T-cell (primary cell): Measurements from ENCODE around the gene PRSS38. TPM values are rescaled to one million over a fixed set of nuclear protein-coding genes. Genes with fewer than 3 reads are reported as not detected.

Source experiments
- ATAC-seq, 4 experiments: fragments of 200-7000 bp in 3 of 4; fragments of 150-1000 bp in 1 of 4; cut with Tn5 transposase; replicated peaks in 1 of 4; 1 replicate in 3 of 4; 2 replicates in 1 of 4; pipeline ENCODE4 v1.10.0; 2021; ENCODE audit warnings: moderate library complexity in 3 of 4, mild to moderate bottlenecking in 2 of 4, moderate number of reproducible peaks in 1 of 4
- CTCF ChIA-PET, 2 donors: fragments of 300-600 bp; sonication (Branson Sonifier 250); formaldehyde crosslinking; loops; one replicate each; lab custom pipeline; 2022; ENCODE audit warnings: antibody characterized with exemption in 2 of 2; lab: Charles Lee
- POLR2A ChIA-PET, 2 donors: fragments of 300-600 bp; sonication (Branson Sonifier 250); formaldehyde crosslinking; loops; one replicate each; lab custom pipeline; 2022; ENCODE audit warnings: antibody characterized with exemption in 2 of 2; lab: Charles Lee
- DNase-seq, 35 experiments: peaks; one replicate each; pipeline versions ENCODE4 v3.0.0 to v3.0.0-alpha.2; 2013 to 2023
- H3K27ac ChIP-seq: one replicate; pipeline ENCODE4 v1.5.1; 2013; ENCODE audit warnings: low read length
- H3K27me3 ChIP-seq, 2 experiments: replicated peaks in 1 of 2; 1 replicate in 1 of 2; 2 replicates in 1 of 2; pipeline versions ENCODE4 v1.6.1 to v1.7.0; 2013; ENCODE audit warnings: low read length in 1 of 2, mixed read lengths in 1 of 2; ENCODE audit not compliant: control insufficient read depth in 2 of 2, insufficient read depth in 2 of 2; ENCODE audit errors: extremely low read depth in 1 of 2
- H3K36me3 ChIP-seq, 2 donors: 1 replicate in 1 of 2; 2 replicates in 1 of 2; pipeline versions ENCODE4 v1.6.1 to v1.7.0; 2013; ENCODE audit warnings: low read length in 1 of 2; ENCODE audit not compliant: control insufficient read depth in 2 of 2, insufficient read depth in 1 of 2; ENCODE audit errors: extremely low read depth in 1 of 2
- H3K4me1 ChIP-seq, 2 experiments: 1 replicate in 1 of 2; 2 replicates in 1 of 2; pipeline versions ENCODE4 v1.6.1 to v1.7.0; 2013; ENCODE audit warnings: low read length in 2 of 2, mixed read lengths in 1 of 2; ENCODE audit not compliant: insufficient read depth in 2 of 2, control insufficient read depth in 1 of 2; ENCODE audit errors: extremely low read depth in 1 of 2
- H3K4me3 ChIP-seq, 2 donors: 1 replicate in 1 of 2; 2 replicates in 1 of 2; pipeline versions ENCODE4 v1.5.1 to v1.7.0; 2013; ENCODE audit warnings: mild to moderate bottlenecking in 2 of 2, low read length in 1 of 2, moderate library complexity in 1 of 2; ENCODE audit not compliant: control insufficient read depth in 1 of 2; ENCODE audit errors: extremely low read depth in 1 of 2
- H3K9me3 ChIP-seq: 2 replicates; pipeline ENCODE4 v1.7.0; 2013
- H3K27ac Mint-ChIP-seq, 2 donors: one replicate each; pipeline ENCODE4 v1.8.0; 2020 to 2021; ENCODE audit warnings: mild to moderate bottlenecking in 2 of 2, mixed read lengths in 2 of 2
- H3K27me3 Mint-ChIP-seq, 2 donors: one replicate each; pipeline ENCODE4 v1.8.0; 2021 to 2022; ENCODE audit warnings: mixed read lengths in 2 of 2
- H3K36me3 Mint-ChIP-seq: one replicate; pipeline ENCODE4 v1.8.0; 2021; ENCODE audit warnings: mixed read lengths
- H3K4me1 Mint-ChIP-seq, 3 donors: one replicate each; pipeline ENCODE4 v1.8.0; 2020 to 2022; ENCODE audit warnings: mixed read lengths in 3 of 3, mild to moderate bottlenecking in 1 of 3
- H3K4me3 Mint-ChIP-seq, 3 donors: one replicate each; pipeline ENCODE4 v1.8.0; 2020 to 2022; ENCODE audit warnings: mild to moderate bottlenecking in 3 of 3, mixed read lengths in 3 of 3, moderate library complexity in 3 of 3
- H3K9me3 Mint-ChIP-seq, 3 donors: one replicate each; pipeline ENCODE4 v1.8.0; 2020 to 2022; ENCODE audit warnings: mixed read lengths in 3 of 3
- WGBS: methylation state at CpG from one replicate; pipeline ENCODE4 v1.1.5; 2013; ENCODE audit warnings: missing lambda C conversion rate; ENCODE audit not compliant: insufficient coverage; 5-methylcytosine and 5-hydroxymethylcytosine counted together
- total RNA-seq, 35 experiments: library from RNA in 6 of 35; stranded (reverse) in 6 of 35; fragments of 120-200 nt in 1 of 35; gene quantifications; one replicate each; pipeline versions ENCODE4 v1.2.1 to v1.2.4 and lab custom pipeline; 2013 to 2026

PRSS38 gene
- total RNA-seq, 5 donors from 2014 or later (not counting 1 experiment from before 2014, with no cell fraction given): not detected

DNA sequence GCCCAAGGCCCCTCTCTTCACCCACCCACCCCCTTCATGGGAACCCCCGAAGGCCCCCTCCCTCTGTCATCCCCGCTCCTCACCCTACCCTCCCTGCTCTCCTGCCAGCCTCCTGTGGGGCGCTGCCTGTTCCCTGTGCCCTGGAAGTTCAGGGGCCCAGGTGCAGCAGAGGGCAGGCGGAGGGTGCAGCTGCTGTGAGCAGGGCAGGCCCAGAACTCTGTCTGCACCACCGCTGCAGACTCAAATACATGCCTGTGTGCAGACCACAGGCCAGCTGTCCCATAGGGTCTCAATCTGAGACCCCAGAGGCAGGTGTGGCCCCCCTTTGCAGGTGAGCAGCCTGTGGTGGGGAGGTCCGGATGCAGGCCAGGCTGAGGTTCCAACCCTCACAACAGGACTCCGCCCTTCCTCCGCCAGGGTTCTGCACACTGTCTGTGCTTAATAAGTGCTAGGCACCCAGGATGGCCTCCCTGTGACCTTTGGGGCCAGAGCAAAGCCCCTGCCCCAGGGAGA is 69.7 kb downstream of the PRSS38 start:
- peaks cover 0 to 6% of the 10 kb centered on the region in 2 experiments for H3K27me3 ChIP-seq
- H3K27me3 Mint-ChIP-seq: no peaks in the 10 kb centered on the region
- no peaks in the 10 kb centered on the region for H3K9me3 ChIP-seq
- no peaks in the 10 kb centered on the region for H3K36me3 Mint-ChIP-seq
- H3K4me3 ChIP-seq: peak overlapping the region; percentile 4 to 51
- H3K36me3 ChIP-seq: no peaks in the 10 kb centered on the region
- 35% methylated on average over 2 of the region's 8 CpGs for WGBS
- no peaks in the 10 kb centered on the region for H3K9me3 Mint-ChIP-seq
- H3K27ac ChIP-seq: peak overlapping the region; percentile 71
- DNase-seq: peak in 20 of 35 experiments; percentile 15 to 70 (median 31)
- CTCF ChIA-PET: no interaction called here
- ATAC-seq: peak; percentile 58 to 83 (median 74)
- peak overlapping the region; percentile 96 for H3K27ac Mint-ChIP-seq
- POLR2A ChIA-PET: no interaction called here
- H3K4me3 Mint-ChIP-seq: peak overlapping the region; percentile 66 to 80 (median 67)
- H3K4me1 ChIP-seq: peaks cover 23 to 61% of the 10 kb centered on the region in 2 experiments
- peaks cover 23 to 45% (median 29%) of the 10 kb centered on the region in 3 donors for H3K4me1 Mint-ChIP-seq

DNA sequence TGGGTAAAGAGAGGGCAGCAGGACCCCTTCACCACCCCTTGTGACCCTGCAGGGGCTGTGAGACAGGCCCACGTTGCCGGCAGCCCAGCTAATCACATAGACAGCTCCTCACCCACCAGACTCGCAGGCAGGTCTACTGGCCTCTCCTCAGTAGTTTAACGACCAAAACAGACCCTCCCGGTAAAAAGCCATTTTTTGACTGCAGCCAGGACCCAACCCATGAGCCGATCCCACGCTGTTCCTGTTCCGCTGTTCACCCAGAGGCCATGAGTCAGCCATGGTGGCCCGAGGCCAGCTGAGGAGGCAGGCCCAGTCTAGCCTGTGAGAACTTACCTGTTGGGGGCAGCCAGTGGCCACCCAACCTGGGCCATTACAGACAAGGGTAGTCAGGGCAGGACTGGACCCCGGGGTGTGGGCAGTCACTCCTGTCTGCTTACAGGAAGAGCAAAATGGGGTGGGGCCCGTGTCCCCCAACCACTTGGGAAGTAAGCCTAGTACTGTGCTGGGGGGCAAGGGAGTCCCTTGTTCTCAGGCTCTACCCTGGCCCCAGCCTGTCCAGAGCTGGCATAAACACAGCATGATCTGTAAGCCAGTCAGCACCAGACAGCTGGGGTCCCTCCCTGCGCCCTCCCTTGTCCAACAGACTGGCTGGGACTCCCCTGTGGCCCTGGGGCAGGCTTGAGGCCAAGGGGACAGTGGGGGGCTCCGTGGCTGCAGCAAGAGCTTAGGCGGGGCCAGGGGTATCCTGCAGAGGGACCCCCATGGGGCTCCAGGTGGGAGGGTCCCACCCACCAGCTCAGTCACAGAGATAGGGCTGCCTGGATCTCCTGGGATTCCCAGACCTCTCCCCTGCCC is 70.4 kb downstream of the PRSS38 start:
- Mint-ChIP-seq H3K9me3 (no peaks in the 10 kb centered on the region), H3K27me3 (no peaks in the 10 kb centered on the region), H3K4me3 (peak overlapping the region; percentile 66 to 80 (median 67)), H3K27ac (peak overlapping the region; percentile 96), H3K36me3 (no peaks in the 10 kb centered on the region), H3K4me1 (peaks cover 27 to 45% (median 30%) of the 10 kb centered on the region in 3 donors)
- Histone ChIP-seq H3K36me3 (no peaks in the 10 kb centered on the region), H3K4me1 (peaks cover 23 to 61% of the 10 kb centered on the region in 2 experiments), H3K4me3 (peak overlapping the region; percentile 4 to 51), H3K27ac (peak overlapping the region; percentile 71), H3K9me3 (no peaks in the 10 kb centered on the region), H3K27me3 (peaks cover 0 to 6% of the 10 kb centered on the region in 2 experiments)
- DNase-seq (peak in 5 of 35 experiments; percentile 0 to 29 (median 9)), ATAC-seq (peak in 3 of 4 experiments; percentile 1 to 27 (median 5))
- ChIA-PET POLR2A (no interaction called here), CTCF (interaction anchor here in 1 of 2 donors (0.5 kb wide), 1 partner anchor 16 kb away, joined by 3 read pairs; no protein-coding TSS in a partner anchor)
- 56% methylated on average over 13 of the region's 14 CpGs for WGBS

DNA sequence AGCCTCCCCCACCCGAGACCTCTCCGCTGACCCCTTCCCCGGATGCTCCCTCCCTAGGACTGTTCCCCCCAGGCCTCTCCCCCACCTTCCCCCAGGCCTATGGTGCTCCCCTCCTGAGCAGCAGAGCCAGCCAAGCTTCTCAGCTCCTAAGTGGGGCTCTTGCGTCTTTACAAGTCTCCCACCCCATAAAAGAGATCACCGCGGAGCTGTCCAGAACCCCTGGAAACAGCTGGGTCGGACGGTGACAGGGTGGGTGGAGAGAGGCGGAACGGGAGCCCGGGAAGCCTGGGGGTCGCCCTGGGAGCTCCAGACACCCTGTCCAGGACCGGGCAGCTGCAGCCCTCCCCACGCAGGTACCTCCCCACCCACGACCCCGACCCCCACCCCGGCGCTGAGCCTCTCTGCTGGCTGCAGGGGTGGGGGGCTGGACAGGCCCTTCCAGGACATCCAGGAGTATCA is 71.1 kb downstream of the PRSS38 start:
- Histone ChIP-seq H3K27ac (peak overlapping the region; percentile 71), H3K27me3 (peaks cover 0 to 6% of the 10 kb centered on the region in 2 experiments), H3K36me3 (no peaks in the 10 kb centered on the region), H3K4me3 (peak overlapping the region in 1 of 2 donors; percentile 37), H3K9me3 (no peaks in the 10 kb centered on the region), H3K4me1 (peaks cover 23 to 61% of the 10 kb centered on the region in 2 experiments)
- 90% methylated on average over 3 of the region's 18 CpGs for WGBS
- DNase-seq (peak in 4 of 35 experiments; percentile 3 to 10 (median 10)), ATAC-seq (no peak)
- Mint-ChIP-seq H3K36me3 (no peaks in the 10 kb centered on the region), H3K4me1 (peaks cover 27 to 45% (median 30%) of the 10 kb centered on the region in 3 donors), H3K27me3 (no peaks in the 10 kb centered on the region), H3K4me3 (peak overlapping the region; percentile 31 to 80 (median 41)), H3K27ac (peak overlapping the region; percentile 74 to 96), H3K9me3 (no peaks in the 10 kb centered on the region)
- ChIA-PET POLR2A (no interaction called here), CTCF (interaction anchor here in 1 of 2 donors (0.5 kb wide), 1 partner anchor 16 kb away, joined by 3 read pairs; no protein-coding TSS in a partner anchor)

DNA sequence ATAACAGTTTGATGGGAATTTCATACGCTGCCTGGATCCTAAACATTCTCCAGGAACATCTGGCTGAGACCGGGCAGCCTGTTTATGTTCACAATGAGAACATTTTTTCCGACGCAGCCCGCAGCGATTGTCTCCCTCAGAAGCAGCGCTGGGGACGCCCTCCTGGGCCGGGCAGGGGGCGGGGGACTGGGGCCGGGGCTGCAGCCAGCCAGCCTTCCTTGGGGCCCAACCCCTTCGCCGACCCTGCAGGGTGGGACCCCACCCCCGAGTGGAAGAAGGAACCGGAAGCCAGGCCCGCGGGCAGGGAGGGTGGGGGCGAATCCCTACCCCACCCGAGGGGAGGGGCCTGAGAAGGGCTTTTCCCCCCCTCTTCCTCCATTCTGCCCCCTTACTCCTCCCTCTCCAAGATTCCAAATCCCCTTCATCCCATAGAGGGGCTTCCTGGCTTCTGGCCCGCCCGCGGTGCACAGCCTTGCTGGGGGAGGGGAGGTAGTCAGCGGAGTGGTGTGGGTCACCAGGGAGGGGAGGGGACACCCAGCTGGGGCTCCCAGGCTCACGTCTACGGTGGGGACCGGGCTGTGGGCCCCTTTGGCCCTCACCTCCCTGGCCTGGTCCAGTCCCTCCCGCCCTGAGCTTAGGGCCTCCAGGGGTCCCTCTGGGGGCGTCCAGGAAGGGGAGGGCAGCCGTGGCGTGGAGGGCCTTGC is 71.7 kb downstream of the PRSS38 start:
- Mint-ChIP-seq H3K27me3 (no peaks in the 10 kb centered on the region), H3K4me1 (peaks cover 28 to 43% (median 30%) of the 10 kb centered on the region in 3 donors), H3K4me3 (peak overlapping the region; percentile 31 to 80 (median 41)), H3K36me3 (no peaks in the 10 kb centered on the region), H3K27ac (peak overlapping the region; percentile 74 to 90), H3K9me3 (no peaks in the 10 kb centered on the region)
- Histone ChIP-seq H3K4me3 (peak overlapping the region; percentile 33 to 37), H3K27me3 (peaks cover 0 to 6% of the 10 kb centered on the region in 2 experiments), H3K27ac (peak overlapping the region; percentile 71), H3K9me3 (no peaks in the 10 kb centered on the region), H3K36me3 (no peaks in the 10 kb centered on the region), H3K4me1 (peaks cover 23 to 61% of the 10 kb centered on the region in 2 experiments)
- 27% methylated on average over 9 of the region's 30 CpGs for WGBS
- CTCF ChIA-PET: no interaction called here
- ATAC-seq (peak; percentile 30 to 56 (median 37)), DNase-seq (peak in 21 of 35 experiments; percentile 5 to 55 (median 26))
- POLR2A ChIA-PET: no interaction called here

DNA sequence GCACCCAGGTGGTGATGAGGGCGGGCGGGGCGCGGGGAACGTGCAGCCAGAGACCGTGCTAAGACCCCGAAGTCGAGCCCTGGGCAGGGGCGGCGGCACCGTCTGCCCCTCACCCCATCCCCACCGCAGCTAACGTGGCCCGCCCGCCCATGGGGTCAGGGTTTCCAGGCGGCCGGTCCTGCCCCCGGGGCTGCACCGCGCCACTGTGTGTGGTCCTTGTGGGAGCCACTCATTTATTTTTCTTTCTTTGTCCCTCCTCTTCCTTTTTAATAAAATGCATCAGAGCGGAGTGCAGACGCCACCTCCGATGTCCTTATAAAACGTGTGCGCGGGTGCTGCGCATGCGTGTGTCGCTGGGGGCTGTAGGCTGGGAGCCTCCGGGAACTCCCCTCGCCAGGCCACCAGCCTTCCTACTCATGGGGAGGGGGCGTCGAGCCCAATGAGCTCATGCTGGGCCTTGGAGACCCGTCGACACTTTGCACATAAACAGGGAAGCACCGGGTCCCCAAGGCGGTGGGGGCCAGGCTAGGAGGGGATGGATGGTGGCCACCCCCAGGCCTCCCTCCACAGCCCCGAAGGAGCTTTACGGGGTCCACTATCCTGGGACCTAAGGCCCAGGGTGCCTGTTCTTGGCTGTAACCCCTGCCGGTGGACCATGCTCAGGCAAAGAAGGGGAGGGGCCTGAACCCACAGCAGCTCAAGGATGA is 72.4 kb downstream of the PRSS38 start:
- ChIA-PET CTCF (no interaction called here), POLR2A (no interaction called here)
- Histone ChIP-seq H3K27ac (peak overlapping the region; percentile 71), H3K4me3 (peak overlapping the region in 1 of 2 donors; percentile 37), H3K27me3 (peaks cover 0 to 6% of the 10 kb centered on the region in 2 experiments), H3K4me1 (peaks cover 23 to 60% of the 10 kb centered on the region in 2 experiments), H3K9me3 (no peaks in the 10 kb centered on the region), H3K36me3 (no peaks in the 10 kb centered on the region)
- Mint-ChIP-seq H3K9me3 (no peaks in the 10 kb centered on the region), H3K4me3 (peak overlapping the region; percentile 56 to 80 (median 67)), H3K27me3 (no peaks in the 10 kb centered on the region), H3K36me3 (no peaks in the 10 kb centered on the region), H3K4me1 (peaks cover 32 to 40% (median 33%) of the 10 kb centered on the region in 3 donors), H3K27ac (peak overlapping the region; percentile 89 to 90)
- DNase-seq: peak in 10 of 35 experiments; percentile 1 to 42 (median 23)
- peak in 3 of 4 experiments; percentile 10 to 60 (median 11) for ATAC-seq
- WGBS: 73% methylated on average over 32 of the region's 40 CpGs
